GM12801 (cell line): Measurements from ENCODE around the gene PCDHGA7.
"Not testable (repeated sequence)": the region's sequence is repeated elsewhere in the genome, so short reads cannot be mapped to it uniquely, and the experiment has no call there.

Source experiments
- TF ChIP-seq, protein P1 (sequence below): IDR thresholded peaks from one replicate; pipeline ENCODE4 v1.5.1; 2011; ENCODE audit warnings: control low read depth; ENCODE audit not compliant: insufficient read length; ENCODE audit errors: extremely low read depth

The PCDHGA7 gene

DNA sequence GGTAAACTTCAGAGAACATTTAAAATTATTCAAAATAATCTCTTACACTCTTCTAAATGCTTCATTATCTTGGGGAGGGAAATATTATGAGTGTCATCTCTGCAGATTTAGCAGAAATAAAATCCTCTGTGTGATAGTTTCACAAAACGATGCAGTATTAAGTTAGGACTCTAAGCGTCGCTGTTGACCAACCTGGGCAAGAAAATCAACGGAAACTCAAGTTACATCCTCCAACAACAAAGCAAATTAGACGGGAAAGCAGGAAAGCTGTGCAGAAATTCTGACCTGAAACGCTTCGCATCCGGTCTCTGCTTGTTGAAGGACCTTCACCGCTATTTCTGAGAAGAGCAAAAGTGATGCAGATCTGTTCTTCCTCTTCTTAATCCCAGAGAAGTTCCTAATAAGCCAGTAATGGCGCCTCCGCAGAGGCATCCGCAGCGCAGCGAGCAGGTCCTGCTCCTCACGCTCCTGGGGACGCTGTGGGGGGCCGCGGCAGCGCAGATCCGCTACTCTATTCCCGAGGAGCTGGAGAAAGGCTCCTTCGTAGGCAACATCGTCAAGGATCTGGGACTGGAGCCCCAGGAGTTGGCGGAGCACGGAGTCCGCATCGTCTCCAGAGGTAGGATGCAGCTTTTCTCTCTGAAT lies 8.7 kb upstream of the PCDHGA7 start, which contains the start of gene PCDHGA6:
TSS of gene PCDHGA6 (plus strand) at position 219 of the 645 bp plus-strand sequence. CDS start at position 412, 193 bp downstream.
- TF ChIP-seq, protein P1, sequence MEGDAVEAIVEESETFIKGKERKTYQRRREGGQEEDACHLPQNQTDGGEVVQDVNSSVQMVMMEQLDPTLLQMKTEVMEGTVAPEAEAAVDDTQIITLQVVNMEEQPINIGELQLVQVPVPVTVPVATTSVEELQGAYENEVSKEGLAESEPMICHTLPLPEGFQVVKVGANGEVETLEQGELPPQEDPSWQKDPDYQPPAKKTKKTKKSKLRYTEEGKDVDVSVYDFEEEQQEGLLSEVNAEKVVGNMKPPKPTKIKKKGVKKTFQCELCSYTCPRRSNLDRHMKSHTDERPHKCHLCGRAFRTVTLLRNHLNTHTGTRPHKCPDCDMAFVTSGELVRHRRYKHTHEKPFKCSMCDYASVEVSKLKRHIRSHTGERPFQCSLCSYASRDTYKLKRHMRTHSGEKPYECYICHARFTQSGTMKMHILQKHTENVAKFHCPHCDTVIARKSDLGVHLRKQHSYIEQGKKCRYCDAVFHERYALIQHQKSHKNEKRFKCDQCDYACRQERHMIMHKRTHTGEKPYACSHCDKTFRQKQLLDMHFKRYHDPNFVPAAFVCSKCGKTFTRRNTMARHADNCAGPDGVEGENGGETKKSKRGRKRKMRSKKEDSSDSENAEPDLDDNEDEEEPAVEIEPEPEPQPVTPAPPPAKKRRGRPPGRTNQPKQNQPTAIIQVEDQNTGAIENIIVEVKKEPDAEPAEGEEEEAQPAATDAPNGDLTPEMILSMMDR = no peak

DNA sequence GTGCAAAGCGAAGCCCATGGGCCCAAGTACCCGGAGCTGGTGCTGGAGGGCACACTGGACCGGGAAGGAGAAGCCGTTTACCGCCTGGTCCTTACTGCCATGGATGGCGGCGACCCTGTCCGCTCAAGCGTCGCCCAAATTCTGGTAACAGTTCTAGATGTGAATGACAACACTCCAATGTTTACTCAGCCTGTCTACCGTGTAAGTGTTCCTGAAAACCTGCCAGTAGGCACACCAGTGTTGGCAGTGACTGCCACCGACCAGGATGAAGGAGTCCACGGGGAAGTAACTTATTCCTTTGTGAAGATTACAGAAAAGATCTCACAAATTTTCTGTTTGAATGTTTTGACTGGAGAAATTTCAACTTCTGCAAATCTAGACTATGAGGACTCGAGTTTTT lies 7.9 kb upstream of the PCDHGA7 start:
- TF ChIP-seq, protein P1 = no peak

DNA sequence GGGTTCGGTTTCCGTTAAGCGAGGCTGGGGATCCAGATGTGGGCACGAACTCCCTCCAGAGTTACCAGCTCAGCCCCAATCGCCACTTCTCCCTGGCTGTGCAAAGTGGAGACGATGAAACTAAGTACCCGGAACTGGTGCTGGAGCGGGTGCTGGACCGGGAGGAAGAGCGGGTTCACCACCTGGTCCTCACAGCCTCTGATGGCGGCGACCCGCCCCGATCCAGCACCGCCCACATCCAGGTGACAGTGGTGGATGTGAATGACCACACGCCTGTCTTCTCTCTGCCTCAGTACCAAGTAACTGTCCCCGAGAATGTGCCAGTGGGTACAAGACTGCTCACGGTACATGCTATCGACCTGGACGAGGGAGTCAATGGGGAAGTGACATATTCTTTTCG lies 803 bp downstream of the PCDHGA7 start:
- TF ChIP-seq, protein P1 = no peak

DNA sequence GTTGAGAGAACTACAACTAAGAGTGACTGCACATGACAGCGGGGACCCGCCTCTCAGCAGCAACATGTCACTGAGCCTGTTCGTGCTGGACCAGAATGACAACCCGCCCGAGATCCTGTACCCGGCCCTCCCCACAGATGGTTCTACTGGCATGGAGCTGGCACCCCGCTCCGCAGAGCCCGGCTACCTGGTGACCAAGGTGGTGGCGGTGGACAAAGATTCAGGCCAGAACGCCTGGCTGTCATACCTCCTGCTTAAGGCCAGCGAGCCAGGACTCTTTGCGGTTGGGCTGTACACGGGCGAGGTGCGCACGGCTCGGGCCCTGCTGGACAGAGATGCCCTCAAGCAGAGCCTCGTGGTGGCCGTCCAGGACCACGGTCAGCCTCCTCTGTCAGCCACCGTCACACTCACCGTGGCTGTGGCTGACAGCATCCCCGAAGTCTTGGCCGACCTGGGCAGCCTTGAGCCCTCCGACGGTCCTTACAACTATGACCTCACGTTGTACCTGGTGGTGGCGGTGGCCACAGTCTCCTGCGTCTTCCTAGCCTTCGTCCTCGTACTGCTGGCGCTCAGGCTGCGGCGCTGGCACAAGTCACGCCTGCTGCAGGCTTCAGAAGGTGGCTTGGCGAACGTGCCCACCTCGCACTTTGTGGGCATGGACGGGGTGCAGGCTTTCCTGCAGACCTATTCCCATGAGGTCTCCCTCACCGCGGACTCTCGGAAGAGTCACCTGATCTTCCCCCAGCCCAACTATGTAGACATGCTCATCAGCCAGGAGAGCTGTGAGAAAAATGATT lies 2.1 kb downstream of the PCDHGA7 start:
- TF ChIP-seq, protein P1 = no peak

DNA sequence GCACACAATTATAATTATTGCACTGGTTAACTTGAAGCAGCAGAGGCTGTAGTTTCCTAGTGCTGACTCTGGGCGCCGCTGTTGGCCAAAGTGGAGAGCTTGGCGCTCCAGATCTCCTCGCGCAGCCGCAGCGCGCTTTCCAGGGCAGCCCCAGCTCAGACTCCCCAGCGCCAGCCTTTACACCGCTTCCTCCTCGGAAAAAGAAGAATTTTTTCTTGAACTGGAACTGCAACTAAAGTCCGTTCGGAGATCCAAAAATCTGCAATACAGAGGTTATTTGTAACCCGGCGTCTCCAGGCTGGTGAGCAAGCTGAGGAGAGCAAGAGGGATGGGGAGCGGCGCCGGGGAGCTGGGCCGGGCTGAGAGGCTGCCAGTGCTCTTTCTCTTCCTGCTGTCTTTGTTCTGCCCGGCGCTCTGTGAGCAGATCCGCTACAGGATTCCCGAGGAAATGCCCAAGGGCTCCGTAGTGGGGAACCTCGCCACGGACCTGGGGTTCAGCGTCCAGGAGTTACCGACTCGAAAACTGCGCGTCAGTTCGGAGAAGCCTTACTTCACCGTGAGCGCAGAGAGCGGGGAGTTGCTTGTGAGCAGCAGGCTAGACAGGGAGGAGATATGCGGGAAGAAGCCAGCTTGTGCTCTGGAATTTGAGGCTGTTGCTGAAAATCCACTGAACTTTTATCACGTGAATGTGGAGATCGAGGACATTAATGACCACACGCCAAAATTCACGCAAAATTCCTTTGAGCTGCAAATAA lies 5.2 kb downstream of the PCDHGA7 start, which contains the start of gene PCDHGB4:
TSS of gene PCDHGB4 (plus strand) at position 142 of the 755 bp plus-strand sequence. CDS start at position 329, 187 bp downstream.
- TF ChIP-seq, protein P1 = not testable (repeated sequence)

DNA sequence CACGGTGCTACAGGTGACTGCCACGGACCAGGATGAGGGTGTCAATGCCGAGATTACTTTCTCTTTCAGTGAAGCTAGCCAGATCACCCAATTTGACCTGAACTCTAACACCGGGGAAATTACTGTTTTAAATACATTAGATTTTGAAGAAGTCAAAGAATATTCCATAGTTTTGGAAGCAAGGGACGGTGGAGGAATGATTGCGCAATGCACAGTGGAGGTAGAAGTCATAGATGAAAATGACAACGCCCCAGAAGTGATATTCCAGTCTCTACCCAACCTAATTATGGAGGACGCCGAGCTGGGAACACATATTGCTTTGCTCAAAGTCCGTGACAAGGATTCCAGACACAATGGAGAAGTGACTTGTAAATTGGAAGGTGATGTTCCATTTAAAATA lies 6.1 kb downstream of the PCDHGA7 start:
- TF ChIP-seq, protein P1 = no peak
